ENCODE results near the gene SMYD4. TPM values are rescaled to one million over a fixed set of nuclear protein-coding genes. Genes with fewer than 3 reads are reported as not detected.

Gene SMYD4
- polyA plus RNA-seq, 4 donors = 5.1 to 15.5 (median 7.3) TPM

GRCh38 chr17:1785930-1786329 lies 43.8 kb downstream of the SMYD4 start:
- Histone ChIP-seq H3K27ac (ENCODE audit: low read depth in 1 of 3, low read length in 2 of 3) (peak overlapping the region; percentile 81 to 93 (median 87)), H3K9me3 (ENCODE audit: control insufficient read depth in 2 of 2, insufficient read depth in 1 of 2, low read depth in 1 of 2, low read length in 1 of 2) (no peaks in the 10 kb centered on the region), H3K4me3 (ENCODE audit: low read depth in 1 of 3, low read length in 3 of 3) (no peak overlapping the region), H3K36me3 (ENCODE audit: control insufficient read depth in 3 of 3, insufficient read depth in 2 of 3, low read depth in 1 of 3, low read length in 3 of 3) (peaks cover 0 to 54% (median 0%) of the 10 kb centered on the region in 3 donors), H3K4me1 (ENCODE audit: control insufficient read depth in 3 of 3, insufficient read depth in 2 of 3, low read depth in 1 of 3, low read length in 2 of 3) (peaks cover 2 to 40% (median 6%) of the 10 kb centered on the region in 3 donors), H3K27me3 (ENCODE audit: control insufficient read depth in 3 of 3, insufficient read depth in 3 of 3, low read length in 3 of 3) (no peaks in the 10 kb centered on the region)
- no peak for FAIRE-seq
- peak in 1 of 2 donors; percentile 53 for DNase-seq
- 58 to 67% (median 63%) methylated on average over 4 of the region's 4 CpGs for WGBS, 3 donors

DNA sequence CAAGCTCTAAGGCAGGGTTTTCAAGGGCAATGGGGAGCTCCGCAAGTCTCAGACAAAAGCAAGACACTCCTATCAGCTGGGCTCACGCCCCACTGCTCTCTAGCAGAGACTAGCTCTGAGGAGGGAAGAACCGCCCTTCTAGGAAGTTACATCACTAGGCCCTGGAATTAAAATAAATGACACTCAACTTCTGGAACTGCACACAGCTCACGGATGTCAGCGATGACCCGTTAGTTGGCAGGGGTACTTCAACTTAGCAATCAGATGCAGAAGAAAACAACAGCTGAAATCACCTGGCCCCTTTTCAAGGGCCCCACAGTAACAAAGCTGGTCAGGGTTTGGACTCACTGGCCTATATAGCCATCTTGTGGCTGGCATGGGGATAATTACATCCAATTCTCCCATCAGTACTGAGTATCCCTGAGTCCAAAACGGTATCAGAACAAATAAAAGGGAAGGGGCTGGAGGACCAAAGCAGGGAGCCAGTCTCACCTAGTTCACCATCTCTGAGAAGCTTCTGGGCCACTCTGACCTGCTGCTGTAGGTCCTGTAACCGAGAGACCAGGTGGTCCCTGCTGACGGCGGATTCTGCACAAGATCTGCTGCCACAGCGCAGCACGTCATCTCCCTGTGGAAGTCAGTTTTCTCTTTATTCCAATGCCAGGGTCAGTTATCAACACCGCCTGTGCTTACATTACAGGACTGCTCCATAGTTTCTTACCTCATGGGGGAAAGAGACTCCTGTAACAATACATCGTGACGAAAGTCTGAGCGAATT lies 45.7 kb downstream of the SMYD4 start:
- H3K27me3 ChIP-seq (ENCODE audit: control insufficient read depth in 3 of 3, insufficient read depth in 3 of 3, low read length in 3 of 3) = no peaks in the 10 kb centered on the region
- H3K4me1 ChIP-seq (ENCODE audit: control insufficient read depth in 3 of 3, insufficient read depth in 2 of 3, low read depth in 1 of 3, low read length in 2 of 3) = peaks cover 2 to 38% (median 6%) of the 10 kb centered on the region in 3 donors
- H3K9me3 ChIP-seq (ENCODE audit: control insufficient read depth in 2 of 2, insufficient read depth in 1 of 2, low read depth in 1 of 2, low read length in 1 of 2) = no peaks in the 10 kb centered on the region
- 60 to 73% (median 71%) methylated on average over 16 of the region's 16 CpGs for WGBS, 3 donors
- DNase-seq = peak; percentile 36 to 76
- no peak overlapping the region for H3K4me3 ChIP-seq (ENCODE audit: low read depth in 1 of 3, low read length in 3 of 3)
- H3K27ac ChIP-seq (ENCODE audit: low read depth in 1 of 3, low read length in 2 of 3) = peak overlapping the region; percentile 77 to 99 (median 80)
- FAIRE-seq = no peak
- peaks cover 0 to 66% (median 0%) of the 10 kb centered on the region in 3 donors for H3K36me3 ChIP-seq (ENCODE audit: control insufficient read depth in 3 of 3, insufficient read depth in 2 of 3, low read depth in 1 of 3, low read length in 3 of 3)

DNA sequence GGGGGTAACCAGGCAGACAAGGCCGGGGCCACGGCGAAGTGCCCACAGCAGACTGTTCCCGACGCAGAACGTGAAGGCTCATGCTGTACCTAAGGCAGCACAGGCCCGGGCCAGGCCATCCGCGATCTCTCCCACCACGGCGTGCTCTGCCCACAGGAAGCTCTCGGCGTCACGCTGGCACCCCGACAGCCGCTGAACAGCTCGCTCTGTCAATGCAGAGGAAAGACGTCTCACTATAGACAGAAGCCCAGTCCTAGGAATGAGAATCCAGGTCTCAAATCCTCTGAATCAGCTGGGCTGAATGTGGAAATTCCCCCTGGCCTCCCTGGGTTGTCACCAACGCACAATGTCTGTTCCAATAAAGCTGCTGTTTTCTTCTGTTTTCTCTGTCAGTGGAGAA lies 46.4 kb downstream of the SMYD4 start:
- H3K4me3 ChIP-seq (ENCODE audit: low read depth in 1 of 3, low read length in 3 of 3) = no peak overlapping the region
- H3K27ac ChIP-seq (ENCODE audit: low read depth in 1 of 3, low read length in 2 of 3) = peak overlapping the region; percentile 77 to 99 (median 80)
- peaks cover 2 to 38% (median 6%) of the 10 kb centered on the region in 3 donors for H3K4me1 ChIP-seq (ENCODE audit: control insufficient read depth in 3 of 3, insufficient read depth in 2 of 3, low read depth in 1 of 3, low read length in 2 of 3)
- FAIRE-seq (no peak), DNase-seq (no peak)
- no peaks in the 10 kb centered on the region for H3K9me3 ChIP-seq (ENCODE audit: control insufficient read depth in 2 of 2, insufficient read depth in 1 of 2, low read depth in 1 of 2, low read length in 1 of 2)
- peaks cover 0 to 73% (median 0%) of the 10 kb centered on the region in 3 donors for H3K36me3 ChIP-seq (ENCODE audit: control insufficient read depth in 3 of 3, insufficient read depth in 2 of 3, low read depth in 1 of 3, low read length in 3 of 3)
- H3K27me3 ChIP-seq (ENCODE audit: control insufficient read depth in 3 of 3, insufficient read depth in 3 of 3, low read length in 3 of 3) = no peaks in the 10 kb centered on the region
- 82 to 89% (median 87%) methylated on average over 19 of the region's 19 CpGs for WGBS, 3 donors

GRCh38 chr17:1782171-1782567 lies 47.5 kb downstream of the SMYD4 start:
- no peaks in the 10 kb centered on the region for H3K27me3 ChIP-seq (ENCODE audit: control insufficient read depth in 3 of 3, insufficient read depth in 3 of 3, low read length in 3 of 3)
- FAIRE-seq (no peak), DNase-seq (no peak)
- H3K36me3 ChIP-seq (ENCODE audit: control insufficient read depth in 3 of 3, insufficient read depth in 2 of 3, low read depth in 1 of 3, low read length in 3 of 3) = peaks cover 0 to 80% (median 0%) of the 10 kb centered on the region in 3 donors
- no peaks in the 10 kb centered on the region for H3K9me3 ChIP-seq (ENCODE audit: control insufficient read depth in 2 of 2, insufficient read depth in 1 of 2, low read depth in 1 of 2, low read length in 1 of 2)
- H3K4me1 ChIP-seq (ENCODE audit: control insufficient read depth in 3 of 3, insufficient read depth in 2 of 3, low read depth in 1 of 3, low read length in 2 of 3) = peaks cover 2 to 30% (median 6%) of the 10 kb centered on the region in 3 donors
- WGBS, 3 donors = 65 to 81% (median 75%) methylated on average over 6 of the region's 6 CpGs
- no peak overlapping the region for H3K4me3 ChIP-seq (ENCODE audit: low read depth in 1 of 3, low read length in 3 of 3)
- peak overlapping the region in 1 of 3 donors; percentile 99 for H3K27ac ChIP-seq (ENCODE audit: low read depth in 1 of 3, low read length in 2 of 3)

DNA sequence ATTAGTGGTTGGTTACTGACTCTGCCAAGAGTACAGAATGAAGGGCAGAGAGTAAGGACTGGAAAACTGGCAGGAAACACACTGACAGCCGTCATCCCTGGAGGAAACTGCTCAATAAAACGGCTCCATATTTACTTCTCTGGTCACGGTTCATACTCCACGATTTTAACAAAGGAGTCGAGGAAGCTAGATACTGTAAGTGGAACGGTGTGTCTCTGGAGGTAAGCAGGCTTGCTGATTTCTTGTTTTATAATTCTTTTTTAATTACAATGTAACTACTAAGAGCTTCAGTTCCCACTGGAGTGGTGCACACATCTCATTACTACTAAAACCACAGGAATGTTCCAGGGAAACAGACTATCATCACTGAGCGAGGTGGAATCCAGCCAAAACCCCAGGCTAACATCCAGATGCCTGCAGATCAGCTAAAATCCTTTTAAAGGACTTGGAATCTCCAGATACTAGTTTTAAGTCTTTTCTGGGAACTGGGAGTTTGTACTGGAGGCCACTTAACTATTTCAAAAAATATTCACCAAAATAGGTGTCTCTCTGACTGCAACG lies 50.1 kb downstream of the SMYD4 start:
- Histone ChIP-seq H3K9me3 (ENCODE audit: control insufficient read depth in 2 of 2, insufficient read depth in 1 of 2, low read depth in 1 of 2, low read length in 1 of 2) (no peaks in the 10 kb centered on the region), H3K27ac (ENCODE audit: low read depth in 1 of 3, low read length in 2 of 3) (peak overlapping the region in 2 of 3 donors; percentile 34 to 92), H3K4me3 (ENCODE audit: low read depth in 1 of 3, low read length in 3 of 3) (no peak overlapping the region), H3K4me1 (ENCODE audit: control insufficient read depth in 3 of 3, insufficient read depth in 2 of 3, low read depth in 1 of 3, low read length in 2 of 3) (peaks cover 0 to 14% (median 0%) of the 10 kb centered on the region in 3 donors), H3K36me3 (ENCODE audit: control insufficient read depth in 3 of 3, insufficient read depth in 2 of 3, low read depth in 1 of 3, low read length in 3 of 3) (peaks cover 0 to 77% (median 2%) of the 10 kb centered on the region in 3 donors), H3K27me3 (ENCODE audit: control insufficient read depth in 3 of 3, insufficient read depth in 3 of 3, low read length in 3 of 3) (no peaks in the 10 kb centered on the region)
- WGBS, 3 donors = 32 to 54% (median 48%) methylated on average over 8 of the region's 8 CpGs
- DNase-seq = peak in 1 of 2 donors; percentile 46
- FAIRE-seq = no peak

- Histone ChIP-seq H3K9me3 (ENCODE audit: control insufficient read depth in 2 of 2, insufficient read depth in 1 of 2, low read depth in 1 of 2, low read length in 1 of 2) (no peaks in the 10 kb centered on the region), H3K27me3 (ENCODE audit: control insufficient read depth in 3 of 3, insufficient read depth in 3 of 3, low read length in 3 of 3) (no peaks in the 10 kb centered on the region), H3K36me3 (ENCODE audit: control insufficient read depth in 3 of 3, insufficient read depth in 2 of 3, low read depth in 1 of 3, low read length in 3 of 3) (peaks cover 0 to 57% (median 2%) of the 10 kb centered on the region in 3 donors), H3K4me3 (ENCODE audit: low read depth in 1 of 3, low read length in 3 of 3) (no peak overlapping the region), H3K27ac (ENCODE audit: low read depth in 1 of 3, low read length in 2 of 3) (no peak overlapping the region), H3K4me1 (ENCODE audit: control insufficient read depth in 3 of 3, insufficient read depth in 2 of 3, low read depth in 1 of 3, low read length in 2 of 3) (no peaks in the 10 kb centered on the region)
- no peak for FAIRE-seq
- DNase-seq = no peak
- 93 to 94% (median 93%) methylated on average over 6 to 7 of the region's 7 CpGs for WGBS, 3 donors
Observed at GRCh38 chr17:1776857-1777256, 52.8 kb downstream of the SMYD4 start.

DNA sequence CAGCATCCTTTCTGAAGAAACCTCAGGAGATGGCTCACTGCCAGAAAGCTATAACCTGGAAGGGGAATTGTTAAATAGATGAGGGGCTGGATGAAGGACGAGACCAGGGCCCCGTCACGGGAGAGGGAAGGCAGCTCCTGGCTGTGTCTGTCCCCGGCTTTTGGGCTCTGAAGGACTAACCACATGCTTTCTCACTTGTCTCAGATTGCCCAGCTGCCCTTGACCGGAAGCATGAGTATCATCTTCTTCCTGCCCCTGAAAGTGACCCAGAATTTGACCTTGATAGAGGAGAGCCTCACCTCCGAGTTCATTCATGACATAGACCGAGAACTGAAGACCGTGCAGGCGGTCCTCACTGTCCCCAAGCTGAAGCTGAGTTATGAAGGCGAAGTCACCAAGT lies 53.4 kb downstream of the SMYD4 start:
- 92 to 94% (median 93%) methylated on average over 10 of the region's 10 CpGs for whole genome bisulfite sequencing, 3 donors

DNA sequence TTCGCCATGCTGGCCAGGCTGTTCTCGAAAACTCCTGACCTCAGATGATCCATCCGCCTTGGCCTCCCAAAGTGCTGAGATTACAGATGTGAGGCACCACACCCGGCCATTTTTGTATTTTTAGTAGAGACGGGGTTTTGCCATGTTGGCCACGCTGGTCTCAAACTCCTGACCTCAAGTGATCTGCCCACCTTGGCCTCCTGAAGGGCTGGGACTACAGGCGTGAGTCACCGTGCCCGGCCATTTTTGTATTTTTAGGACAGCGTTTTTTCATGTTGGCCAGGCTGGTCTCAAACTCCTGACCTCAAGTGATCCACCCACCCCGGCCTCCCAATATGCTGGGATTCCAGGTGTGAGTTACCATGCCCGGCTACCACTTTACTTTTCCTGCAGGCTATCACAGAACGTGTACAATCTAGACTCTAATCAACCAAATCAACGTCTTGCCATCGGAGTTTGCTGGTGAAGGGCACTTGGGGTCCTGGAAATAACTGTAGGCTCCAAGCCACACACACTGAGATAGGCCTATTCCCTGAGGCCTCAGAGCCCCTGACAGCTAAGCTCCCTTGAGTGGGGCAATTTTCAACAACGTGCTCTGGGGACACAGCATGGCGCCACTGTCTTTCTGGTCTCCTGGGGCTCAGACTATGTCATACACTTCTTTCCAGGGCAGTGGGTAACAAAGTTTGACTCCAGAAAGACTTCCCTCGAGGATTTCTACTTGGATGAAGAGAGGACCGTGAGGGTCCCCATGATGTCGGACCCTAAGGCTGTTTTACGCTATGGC lies 55.1 kb downstream of the SMYD4 start:
- Histone ChIP-seq H3K9me3 (ENCODE audit: control insufficient read depth in 2 of 2, insufficient read depth in 1 of 2, low read depth in 1 of 2, low read length in 1 of 2) (peaks cover 0 to 3% of the 10 kb centered on the region in 2 donors), H3K27me3 (ENCODE audit: control insufficient read depth in 3 of 3, insufficient read depth in 3 of 3, low read length in 3 of 3) (no peaks in the 10 kb centered on the region), H3K27ac (ENCODE audit: low read depth in 1 of 3, low read length in 2 of 3) (peak overlapping the region in 1 of 3 donors; percentile 88), H3K4me1 (ENCODE audit: control insufficient read depth in 3 of 3, insufficient read depth in 2 of 3, low read depth in 1 of 3, low read length in 2 of 3) (peaks cover 0 to 7% (median 0%) of the 10 kb centered on the region in 3 donors), H3K36me3 (ENCODE audit: control insufficient read depth in 3 of 3, insufficient read depth in 2 of 3, low read depth in 1 of 3, low read length in 3 of 3) (peaks cover 0 to 52% (median 2%) of the 10 kb centered on the region in 3 donors), H3K4me3 (ENCODE audit: low read depth in 1 of 3, low read length in 3 of 3) (no peak overlapping the region)
- 90 to 92% (median 92%) methylated on average over 21 of the region's 21 CpGs for WGBS, 3 donors
- DNase-seq (no peak), FAIRE-seq (no peak)

More for the DNA sequence above, 53.4 kb downstream of the SMYD4 start:
- Histone ChIP-seq H3K9me3 (ENCODE audit: control insufficient read depth in 2 of 2, insufficient read depth in 1 of 2, low read depth in 1 of 2, low read length in 1 of 2) (no peaks in the 10 kb centered on the region), H3K36me3 (ENCODE audit: control insufficient read depth in 3 of 3, insufficient read depth in 2 of 3, low read depth in 1 of 3, low read length in 3 of 3) (peaks cover 0 to 58% (median 2%) of the 10 kb centered on the region in 3 donors), H3K4me1 (ENCODE audit: control insufficient read depth in 3 of 3, insufficient read depth in 2 of 3, low read depth in 1 of 3, low read length in 2 of 3) (no peaks in the 10 kb centered on the region), H3K27ac (ENCODE audit: low read depth in 1 of 3, low read length in 2 of 3) (no peak overlapping the region), H3K27me3 (ENCODE audit: control insufficient read depth in 3 of 3, insufficient read depth in 3 of 3, low read length in 3 of 3) (no peaks in the 10 kb centered on the region), H3K4me3 (ENCODE audit: low read depth in 1 of 3, low read length in 3 of 3) (no peak overlapping the region)
- DNase-seq = no peak
- no peak for FAIRE-seq

All from small intestine (tissue), 7 donors.